GM12875 (cell line): ENCODE data around the gene ACAP1.
"Not testable (repeated sequence)": the region's sequence is repeated elsewhere in the genome, so short reads cannot be mapped to it uniquely, and the experiment has no call there.

ENCODE experiments used
- H3K4me3 ChIP-seq: one replicate; pipeline ENCODE4 v1.5.1; 2011; ENCODE audit warnings: low read depth, low read length, control low read depth
- TF ChIP-seq, protein P1 (sequence below): IDR thresholded peaks from 2 replicates; pipeline ENCODE4 v1.5.1; 2011; ENCODE audit warnings: low read depth, mild to moderate bottlenecking, control low read depth, inconsistent platforms, low read length, moderate library complexity, borderline replicate concordance; ENCODE audit not compliant: insufficient read depth

The ACAP1 gene

GRCh38 chr17:7355573-7355972 lies 19.2 kb downstream of the ACAP1 start:
- TF ChIP-seq, protein P1, sequence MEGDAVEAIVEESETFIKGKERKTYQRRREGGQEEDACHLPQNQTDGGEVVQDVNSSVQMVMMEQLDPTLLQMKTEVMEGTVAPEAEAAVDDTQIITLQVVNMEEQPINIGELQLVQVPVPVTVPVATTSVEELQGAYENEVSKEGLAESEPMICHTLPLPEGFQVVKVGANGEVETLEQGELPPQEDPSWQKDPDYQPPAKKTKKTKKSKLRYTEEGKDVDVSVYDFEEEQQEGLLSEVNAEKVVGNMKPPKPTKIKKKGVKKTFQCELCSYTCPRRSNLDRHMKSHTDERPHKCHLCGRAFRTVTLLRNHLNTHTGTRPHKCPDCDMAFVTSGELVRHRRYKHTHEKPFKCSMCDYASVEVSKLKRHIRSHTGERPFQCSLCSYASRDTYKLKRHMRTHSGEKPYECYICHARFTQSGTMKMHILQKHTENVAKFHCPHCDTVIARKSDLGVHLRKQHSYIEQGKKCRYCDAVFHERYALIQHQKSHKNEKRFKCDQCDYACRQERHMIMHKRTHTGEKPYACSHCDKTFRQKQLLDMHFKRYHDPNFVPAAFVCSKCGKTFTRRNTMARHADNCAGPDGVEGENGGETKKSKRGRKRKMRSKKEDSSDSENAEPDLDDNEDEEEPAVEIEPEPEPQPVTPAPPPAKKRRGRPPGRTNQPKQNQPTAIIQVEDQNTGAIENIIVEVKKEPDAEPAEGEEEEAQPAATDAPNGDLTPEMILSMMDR, result no peak
- H3K4me3 ChIP-seq, result no peak overlapping the region

GRCh38 chr17:7356072-7356549 lies 19.8 kb downstream of the ACAP1 start:
- no peak overlapping the region for H3K4me3 ChIP-seq
- TF ChIP-seq, protein P1, result peak; percentile 95

DNA sequence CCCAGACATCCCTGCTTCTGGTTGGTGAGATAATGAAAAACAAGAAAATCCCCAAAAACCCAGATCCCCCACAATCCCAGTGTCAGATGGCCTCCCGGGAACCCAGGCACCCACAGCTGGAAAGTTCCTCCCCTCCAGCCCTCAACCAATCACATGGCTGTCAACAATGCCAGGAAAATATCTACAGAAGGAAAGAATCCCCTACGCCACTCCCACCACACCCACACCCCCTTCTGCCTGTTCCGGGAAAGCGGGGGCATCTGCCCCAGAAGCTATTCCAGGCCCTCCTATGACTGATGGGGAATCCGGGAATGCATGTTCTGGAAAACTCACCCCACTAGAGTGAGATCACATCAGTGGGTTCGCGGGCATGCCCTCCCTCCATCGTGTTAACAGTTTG lies 20.4 kb downstream of the ACAP1 start:
- H3K4me3 ChIP-seq, result no peak overlapping the region
- TF ChIP-seq, protein P1, result no peak

DNA sequence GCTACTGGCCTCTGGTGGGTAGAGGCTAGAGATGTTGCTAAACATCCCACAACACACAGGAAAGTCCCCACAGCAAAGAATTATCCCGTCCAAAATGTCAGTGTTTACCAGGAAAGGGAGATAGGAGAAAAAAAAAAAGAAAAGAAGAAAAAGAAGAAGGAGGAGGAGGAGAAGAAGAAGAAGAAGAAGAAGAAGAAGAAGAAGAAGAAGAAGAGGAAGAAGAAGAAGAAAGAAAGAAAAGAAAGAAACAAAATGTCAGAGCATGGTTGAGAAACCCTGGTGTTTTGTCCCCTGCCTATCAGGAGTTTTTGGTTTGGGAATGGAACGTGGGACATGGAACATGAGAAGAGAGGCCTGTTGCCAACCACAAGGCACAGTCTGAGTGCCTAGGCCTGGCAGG lies 21.1 kb downstream of the ACAP1 start:
- TF ChIP-seq, protein P1, result no peak
- H3K4me3 ChIP-seq, result no peak overlapping the region

DNA sequence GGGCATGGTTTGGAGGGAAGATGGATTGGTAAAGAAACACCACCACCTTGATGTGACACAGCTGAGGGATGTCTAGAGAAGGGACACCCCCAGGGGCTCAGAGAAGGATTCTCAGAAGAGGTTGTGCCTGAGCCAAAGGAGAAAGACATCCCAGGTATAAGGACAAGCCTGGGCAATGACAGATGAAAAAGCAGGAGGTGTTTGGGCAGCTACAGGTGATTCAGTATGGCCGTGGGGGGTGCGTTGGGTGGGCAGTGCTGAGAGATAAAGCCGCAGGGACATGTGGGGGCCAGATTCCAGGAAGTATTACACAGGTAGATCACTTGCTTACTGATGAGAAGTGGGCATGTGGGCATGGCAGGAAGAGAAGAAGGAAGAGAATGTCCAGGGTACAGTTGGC lies 25.6 kb downstream of the ACAP1 start:
- no peak overlapping the region for H3K4me3 ChIP-seq
- TF ChIP-seq, protein P1, result no peak

DNA sequence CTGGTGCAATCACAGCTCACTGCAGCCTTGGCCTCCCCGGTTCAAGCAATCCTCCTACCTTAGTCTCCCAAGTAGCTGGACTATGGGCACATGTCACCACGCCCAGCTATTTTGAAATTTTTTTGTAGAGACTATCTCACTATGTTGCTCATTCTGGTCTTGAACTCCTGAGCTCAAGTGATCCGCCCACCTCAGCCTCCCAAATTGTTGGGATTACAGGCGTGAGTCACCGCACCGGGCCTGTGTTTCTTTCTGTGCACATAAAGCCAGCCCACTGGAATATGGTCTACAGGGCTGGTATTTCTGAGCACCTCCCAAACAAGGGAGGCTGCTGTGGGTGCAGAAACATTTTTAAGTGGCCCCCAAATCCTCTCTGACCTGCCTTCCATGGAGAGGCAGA lies 27.0 kb downstream of the ACAP1 start:
- TF ChIP-seq, protein P1, result no peak
- no peak overlapping the region for H3K4me3 ChIP-seq

- H3K4me3 ChIP-seq, result not testable (repeated sequence)
Observed at GRCh38 chr17:7365963-7366362, 29.6 kb downstream of the ACAP1 start.

- TF ChIP-seq, protein P1, result no peak
- no peak overlapping the region for H3K4me3 ChIP-seq
Observed at GRCh38 chr17:7367083-7367482, 30.8 kb downstream of the ACAP1 start.
